Trophoblast cell (in vitro differentiated cells and primary cell): ENCODE results near the gene MFAP4.

Experiments used
- DNase-seq, 2 donors: peaks; one replicate each; pipeline ENCODE4 v3.0.0-alpha.2; 2016
- H2AFZ ChIP-seq: 2 replicates; pipeline ENCODE4 v1.6.1; 2013; ENCODE audit warnings: low read length, moderate library complexity, mild to moderate bottlenecking; ENCODE audit not compliant: insufficient read depth, poor library complexity
- H2AK5ac ChIP-seq: 2 replicates; pipeline ENCODE4 v1.6.1; 2013; ENCODE audit warnings: mild to moderate bottlenecking, low read length
- H2BK120ac ChIP-seq: 2 replicates; pipeline ENCODE4 v1.6.1; 2013; ENCODE audit warnings: low read length, mild to moderate bottlenecking, moderate library complexity; ENCODE audit not compliant: insufficient read depth, poor library complexity
- H2BK12ac ChIP-seq: 2 replicates; pipeline ENCODE4 v1.6.1; 2013; ENCODE audit warnings: mild to moderate bottlenecking, low read length, moderate library complexity
- H2BK5ac ChIP-seq: 2 replicates; pipeline ENCODE4 v1.6.1; 2013; ENCODE audit warnings: low read length, low read depth, moderate library complexity, mild to moderate bottlenecking; ENCODE audit not compliant: poor library complexity
- H3K14ac ChIP-seq: 2 replicates; pipeline ENCODE4 v1.6.1; 2013; ENCODE audit warnings: mild to moderate bottlenecking, low read length
- H3K18ac ChIP-seq: 2 replicates; pipeline ENCODE4 v1.6.1; 2013; ENCODE audit warnings: mild to moderate bottlenecking, low read length
- H3K23ac ChIP-seq: 2 replicates; pipeline ENCODE4 v1.6.1; 2013; ENCODE audit warnings: low read length
- H3K27ac ChIP-seq: 2 replicates; pipeline ENCODE4 v1.5.1; 2013; ENCODE audit warnings: low read depth, mild to moderate bottlenecking, inconsistent platforms, low read length, moderate library complexity
- H3K27me3 ChIP-seq: 2 replicates; pipeline ENCODE4 v1.6.1; 2013; ENCODE audit warnings: inconsistent platforms, mild to moderate bottlenecking, low read length, moderate library complexity; ENCODE audit not compliant: insufficient read depth
- H3K36me3 ChIP-seq, 2 experiments: 1 replicate in 1 of 2; 2 replicates in 1 of 2; pipeline ENCODE4 v1.6.1; 2013; ENCODE audit warnings: low read length in 2 of 2, mild to moderate bottlenecking in 2 of 2, moderate library complexity in 1 of 2; ENCODE audit not compliant: insufficient read depth in 2 of 2, control insufficient read depth in 1 of 2
- H3K4ac ChIP-seq: 2 replicates; pipeline ENCODE4 v1.6.1; 2013; ENCODE audit warnings: low read depth, mild to moderate bottlenecking, low read length, moderate library complexity
- H3K4me1 ChIP-seq, 2 experiments: 1 replicate in 1 of 2; 2 replicates in 1 of 2; pipeline ENCODE4 v1.6.1; 2013; ENCODE audit warnings: low read length in 2 of 2, mild to moderate bottlenecking in 2 of 2, moderate library complexity in 1 of 2; ENCODE audit not compliant: insufficient read depth in 2 of 2, control insufficient read depth in 1 of 2
- H3K4me2 ChIP-seq: 2 replicates; pipeline ENCODE4 v1.6.1; 2013; ENCODE audit warnings: inconsistent platforms, mild to moderate bottlenecking, low read length, moderate library complexity
- H3K4me3 ChIP-seq: 2 replicates; pipeline ENCODE4 v1.5.1; 2013; ENCODE audit warnings: mild to moderate bottlenecking, low read depth, low read length, inconsistent platforms
- H3K79me1 ChIP-seq: one replicate; pipeline ENCODE4 v1.6.1; 2013; ENCODE audit warnings: low read length
- H3K79me2 ChIP-seq: 2 replicates; pipeline ENCODE4 v1.6.1; 2013; ENCODE audit warnings: low read length, mild to moderate bottlenecking; ENCODE audit not compliant: control insufficient read depth, insufficient read depth, poor library complexity
- H3K9ac ChIP-seq: 2 replicates; pipeline ENCODE4 v1.6.1; 2013; ENCODE audit warnings: mild to moderate bottlenecking, low read length
- H3K9me3 ChIP-seq: 2 replicates; pipeline ENCODE4 v1.6.1; 2013; ENCODE audit warnings: low read depth, mild to moderate bottlenecking, control low read depth, inconsistent platforms, low read length; ENCODE audit not compliant: insufficient read depth
- H4K12ac ChIP-seq: 2 replicates; pipeline ENCODE4 v1.6.1; 2013; ENCODE audit warnings: low read depth, mild to moderate bottlenecking, low read length, moderate library complexity
- H4K8ac ChIP-seq: 2 replicates; pipeline ENCODE4 v1.6.1; 2013; ENCODE audit warnings: low read depth, mild to moderate bottlenecking, low read length, moderate library complexity
- H4K91ac ChIP-seq: one replicate; pipeline ENCODE4 v1.6.1; 2013; ENCODE audit warnings: low read depth, mild to moderate bottlenecking, low read length, moderate library complexity
- WGBS: extraction: QIAGEN DNeasy Blood & Tissue Kit; methylation state at CpG from one replicate; pipeline ENCODE4 v1.1.7; 2013; ENCODE audit warnings: missing lambda C conversion rate; ENCODE audit not compliant: insufficient read length, insufficient coverage; ENCODE audit errors: extremely low coverage; 5-methylcytosine and 5-hydroxymethylcytosine counted together

The MFAP4 gene

GRCh38 chr17:19362277-19363113 is 24.5 kb downstream of the MFAP4 start, which contains the start of gene B9D1:
Gene B9D1 (minus strand): TSS chr17:19362723. CDS start chr17:19362569, 154 bp downstream.
- H3K9me3 ChIP-seq: peaks cover 2% of the 10 kb centered on the region
- H3K4me3 ChIP-seq: peak within 1 kb of the TSS; percentile 80
- no peak within 1 kb of the TSS for H3K4ac ChIP-seq
- no peak within 1 kb of the TSS for H2BK12ac ChIP-seq
- peak within 1 kb of the TSS; percentile 48 for H2BK120ac ChIP-seq
- H2BK5ac ChIP-seq: peak within 1 kb of the TSS; percentile 52
- H3K4me2 ChIP-seq: peak within 1 kb of the TSS; percentile 64
- H3K9ac ChIP-seq: peak within 1 kb of the TSS; percentile 10
- H3K18ac ChIP-seq: no peak within 1 kb of the TSS
- H3K27ac ChIP-seq: no peak within 1 kb of the TSS
- peak within 1 kb of the TSS; percentile 50 for H3K14ac ChIP-seq
- H3K4me1 ChIP-seq: peaks cover 4 to 5% of the 10 kb centered on the region in 2 experiments
- peaks cover 8% of the 10 kb centered on the region for H3K79me1 ChIP-seq
- peak; percentile 83 to 94 for DNase-seq
- no peaks in the 10 kb centered on the region for H3K27me3 ChIP-seq
- peak within 1 kb of the TSS; percentile 10 for H2AK5ac ChIP-seq
- no peak within 1 kb of the TSS for H3K23ac ChIP-seq
- H4K12ac ChIP-seq: peak within 1 kb of the TSS; percentile 54
- peak within 1 kb of the TSS; percentile 61 for H4K8ac ChIP-seq
- H3K36me3 ChIP-seq: no peaks in the 10 kb centered on the region
- WGBS: no CpG with 5 or more reads among the region's 83 CpGs
- peaks cover 2% of the 10 kb centered on the region for H3K79me2 ChIP-seq
- peak within 1 kb of the TSS; percentile 84 for H2AFZ ChIP-seq
- peak within 1 kb of the TSS; percentile 67 for H4K91ac ChIP-seq

- Histone ChIP-seq H2AFZ (peak overlapping the region; percentile 41), H3K79me1 (peaks cover 8% of the 10 kb centered on the region), H3K18ac (no peak overlapping the region), H4K91ac (peak overlapping the region; percentile 2), H2BK5ac (no peak overlapping the region), H4K8ac (peak overlapping the region; percentile 23), H3K14ac (peak overlapping the region; percentile 46), H2BK120ac (no peak overlapping the region), H3K9ac (peak overlapping the region; percentile 10), H3K23ac (no peak overlapping the region), H3K79me2 (peaks cover 2% of the 10 kb centered on the region), H3K4me2 (peak overlapping the region; percentile 64), H3K4me3 (peak overlapping the region; percentile 80), H3K4me1 (peaks cover 4 to 6% of the 10 kb centered on the region in 2 experiments), H3K27me3 (no peaks in the 10 kb centered on the region), H3K9me3 (peaks cover 4% of the 10 kb centered on the region), H2AK5ac (peak overlapping the region; percentile 10), H2BK12ac (no peak overlapping the region), H3K27ac (no peak overlapping the region), H4K12ac (peak overlapping the region; percentile 54), H3K4ac (no peak overlapping the region), H3K36me3 (no peaks in the 10 kb centered on the region)
- no CpG with 5 or more reads among the region's 16 CpGs for WGBS
- no peak for DNase-seq
Observed at GRCh38 chr17:19361944-19362276, 25.1 kb downstream of the MFAP4 start.

GRCh38 chr17:19361326-19361725 is 25.7 kb downstream of the MFAP4 start:
- no peak overlapping the region for H2BK120ac ChIP-seq
- no peak overlapping the region for H3K18ac ChIP-seq
- H4K91ac ChIP-seq: no peak overlapping the region
- H2AK5ac ChIP-seq: no peak overlapping the region
- H3K27ac ChIP-seq: no peak overlapping the region
- H2AFZ ChIP-seq: no peak overlapping the region
- no peak overlapping the region for H3K4ac ChIP-seq
- H3K79me1 ChIP-seq: peaks cover 8% of the 10 kb centered on the region
- no peak for DNase-seq
- H3K23ac ChIP-seq: no peak overlapping the region
- no CpG with 5 or more reads among the region's 6 CpGs for WGBS
- H4K12ac ChIP-seq: no peak overlapping the region
- H2BK5ac ChIP-seq: no peak overlapping the region
- no peak overlapping the region for H2BK12ac ChIP-seq
- H3K14ac ChIP-seq: no peak overlapping the region
- no peaks in the 10 kb centered on the region for H3K36me3 ChIP-seq
- H3K27me3 ChIP-seq: no peaks in the 10 kb centered on the region
- H3K9ac ChIP-seq: no peak overlapping the region
- peaks cover 4% of the 10 kb centered on the region for H3K9me3 ChIP-seq
- no peak overlapping the region for H3K4me2 ChIP-seq
- H4K8ac ChIP-seq: no peak overlapping the region
- H3K4me3 ChIP-seq: no peak overlapping the region
- H3K79me2 ChIP-seq: peaks cover 2% of the 10 kb centered on the region
- peaks cover 4 to 6% of the 10 kb centered on the region in 2 experiments for H3K4me1 ChIP-seq

- no peaks in the 10 kb centered on the region for H3K36me3 ChIP-seq
- no peak overlapping the region for H4K91ac ChIP-seq
- H2AK5ac ChIP-seq: no peak overlapping the region
- H3K9ac ChIP-seq: no peak overlapping the region
- WGBS: no CpG with 5 or more reads among the region's 8 CpGs
- H3K23ac ChIP-seq: no peak overlapping the region
- no peak overlapping the region for H2BK12ac ChIP-seq
- no peak overlapping the region for H4K12ac ChIP-seq
- H3K79me1 ChIP-seq: peaks cover 8% of the 10 kb centered on the region
- H3K27ac ChIP-seq: no peak overlapping the region
- no peak overlapping the region for H2BK5ac ChIP-seq
- no peak overlapping the region for H3K4me3 ChIP-seq
- DNase-seq: no peak
- H3K9me3 ChIP-seq: peaks cover 4% of the 10 kb centered on the region
- H3K4ac ChIP-seq: no peak overlapping the region
- no peak overlapping the region for H2AFZ ChIP-seq
- peaks cover 4 to 6% of the 10 kb centered on the region in 2 experiments for H3K4me1 ChIP-seq
- no peak overlapping the region for H3K18ac ChIP-seq
- H3K27me3 ChIP-seq: no peaks in the 10 kb centered on the region
- peaks cover 2% of the 10 kb centered on the region for H3K79me2 ChIP-seq
- H4K8ac ChIP-seq: no peak overlapping the region
- H2BK120ac ChIP-seq: no peak overlapping the region
- H3K14ac ChIP-seq: no peak overlapping the region
- H3K4me2 ChIP-seq: no peak overlapping the region
Observed at GRCh38 chr17:19360772-19361171, 26.2 kb downstream of the MFAP4 start.
